Caco-2 (cell line): Measurements from ENCODE around the gene PAGE4. TPM values are rescaled to one million over a fixed set of nuclear protein-coding genes. Genes with fewer than 3 reads are reported as not detected.

ENCODE experiments used
- BruUV-seq: library from RNA; stranded (reverse); fragments of 400-500 nt; replicated peaks from 2 replicates; lab custom pipeline; 2021; lab: Mats Ljungman, UMichigan
- CTCF ChIA-PET: fragments of 300-600 bp; sonication (Branson Sonifier 250); formaldehyde crosslinking; loops from one replicate; lab custom pipeline; 2022; ENCODE audit warnings: antibody characterized with exemption; lab: Charles Lee
- POLR2A ChIA-PET: fragments of 300-600 bp; sonication (Branson Sonifier 250); formaldehyde crosslinking; loops from one replicate; lab custom pipeline; 2022; ENCODE audit warnings: antibody characterized with exemption; lab: Charles Lee
- DNase-seq, 2 experiments: peaks; one replicate each; pipeline versions ENCODE4 v3.0.0 to v3.0.0-alpha.2; 2020 to 2022
- H3K27me3 ChIP-seq: replicated peaks from 2 replicates; pipeline ENCODE4 v1.6.0; 2011; ENCODE audit warnings: low read length; ENCODE audit not compliant: control insufficient read depth, insufficient read depth
- H3K36me3 ChIP-seq: 2 replicates; pipeline ENCODE4 v1.5.1; 2011; ENCODE audit warnings: low read length; ENCODE audit not compliant: control insufficient read depth, insufficient read depth
- H3K4me1 ChIP-seq: fragments of 250-450 bp; sonication (Bioruptor Pico); 2 replicates; pipeline ENCODE4 v1.5.1; 2020; ENCODE audit warnings: mild to moderate bottlenecking
- H3K4me3 ChIP-seq: 2 replicates; pipeline ENCODE4 v1.5.1; 2011; ENCODE audit warnings: low read depth, mild to moderate bottlenecking, control low read depth, low read length
- H3K9me3 ChIP-seq: fragments of 250-450 bp; sonication (Bioruptor Pico); 2 replicates; pipeline ENCODE4 v1.5.1; 2020; ENCODE audit warnings: mild to moderate bottlenecking, moderate library complexity
- H3K27ac Mint-ChIP-seq: one replicate; pipeline ENCODE4 v1.8.0; 2022; ENCODE audit warnings: mixed read lengths; ENCODE audit not compliant: unreplicated experiment
- H3K27me3 Mint-ChIP-seq: one replicate; pipeline ENCODE4 v1.8.0; 2022; ENCODE audit warnings: mixed read lengths; ENCODE audit not compliant: insufficient read depth, unreplicated experiment
- H3K36me3 Mint-ChIP-seq: one replicate; pipeline ENCODE4 v1.8.0; 2022; ENCODE audit warnings: mild to moderate bottlenecking, mixed read lengths; ENCODE audit not compliant: insufficient read depth, unreplicated experiment
- H3K4me1 Mint-ChIP-seq: one replicate; pipeline ENCODE4 v1.8.0; 2022; ENCODE audit warnings: low read depth, mixed read lengths; ENCODE audit not compliant: unreplicated experiment
- H3K4me3 Mint-ChIP-seq: one replicate; pipeline ENCODE4 v1.8.0; 2022; ENCODE audit warnings: mild to moderate bottlenecking, moderate library complexity, mixed read lengths; ENCODE audit not compliant: unreplicated experiment
- H3K9me3 Mint-ChIP-seq: one replicate; pipeline ENCODE4 v1.8.0; 2022; ENCODE audit warnings: mixed read lengths; ENCODE audit not compliant: unreplicated experiment
- intact Hi-C: fragments of 100-400 bp; cut with micrococcal nuclease; formaldehyde crosslinking; loops from one replicate; pipeline ENCODE4 v1.10.0; 2022; ENCODE audit not compliant: unreplicated experiment
- total RNA-seq: library from RNA; stranded (reverse); gene quantifications from 2 replicates; pipeline ENCODE4 v1.2.3, GENCODE V29; 2022
- TF ChIP-seq, protein P1 (sequence below), 2 experiments: fragments of 200-600 bp in 1 of 2; IDR thresholded peaks; 1 replicate in 1 of 2; 2 replicates in 1 of 2; pipeline versions ENCODE4 v1.5.1 to v1.8.0; 2011 to 2022; ENCODE audit warnings: antibody characterized with exemption in 1 of 2, control low read depth in 1 of 2, inconsistent platforms in 1 of 2, low read depth in 1 of 2, low read length in 1 of 2, mild to moderate bottlenecking in 1 of 2, moderate library complexity in 1 of 2; ENCODE audit not compliant: insufficient read depth in 1 of 2, severe bottlenecking in 1 of 2, unreplicated experiment in 1 of 2

Gene PAGE4
- total RNA-seq, 1 experiment from 2014 or later: 31.2 TPM

DNA sequence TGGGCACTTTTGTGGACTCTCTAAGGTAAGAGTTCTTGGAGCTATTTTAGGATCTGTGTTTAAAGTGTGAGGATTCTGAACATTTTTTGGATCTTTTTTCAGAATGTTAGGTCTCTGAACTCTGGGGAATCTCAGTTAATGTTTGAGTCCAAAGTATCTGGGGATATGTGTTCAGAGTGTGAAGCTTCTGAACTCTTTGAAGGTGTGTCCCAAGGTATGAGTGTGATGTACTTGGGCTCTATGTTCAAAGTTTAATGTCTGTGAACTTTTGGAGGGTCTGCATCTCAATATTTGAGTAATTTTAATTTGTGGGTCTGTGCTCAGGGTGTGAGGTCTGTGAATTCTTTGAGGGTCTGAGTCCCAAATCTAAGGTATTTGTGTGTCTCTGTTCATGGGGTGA, 35.4 kb upstream of the PAGE4 start:
- intact Hi-C loops: no loop called here
- H3K4me3 ChIP-seq: no peak overlapping the region

DNA sequence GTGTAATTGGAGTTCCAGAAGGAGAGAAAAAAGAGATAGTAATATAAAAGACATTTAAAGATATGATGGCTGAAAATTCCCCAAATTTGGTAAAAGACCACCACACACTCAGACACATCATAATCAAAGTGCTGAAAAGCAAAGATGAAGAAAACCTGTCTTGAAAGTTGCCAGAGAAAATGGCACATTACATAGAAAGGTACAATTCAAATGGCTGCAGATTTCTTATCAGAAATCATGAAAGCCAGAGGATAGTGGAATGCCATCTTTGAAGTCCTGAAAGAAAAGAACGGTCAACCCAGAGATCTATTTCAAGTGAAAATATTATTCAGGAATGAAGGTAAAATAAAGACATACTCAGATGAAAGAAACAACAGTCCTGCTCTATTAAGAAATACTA, 29.3 kb upstream of the PAGE4 start:
- H3K4me3 Mint-ChIP-seq: no peak overlapping the region
- POLR2A ChIA-PET: no interaction called here
- H3K4me1 Mint-ChIP-seq: no peaks in the 10 kb centered on the region
- H3K36me3 Mint-ChIP-seq: no peaks in the 10 kb centered on the region
- Histone ChIP-seq H3K4me1 (no peaks in the 10 kb centered on the region), H3K4me3 (no peak overlapping the region), H3K36me3 (no peaks in the 10 kb centered on the region), H3K27me3 (no peaks in the 10 kb centered on the region), H3K9me3 (no peaks in the 10 kb centered on the region)
- BruUV-seq: no TSS peak
- H3K27ac Mint-ChIP-seq: no peak overlapping the region
- TF ChIP-seq, protein P1, sequence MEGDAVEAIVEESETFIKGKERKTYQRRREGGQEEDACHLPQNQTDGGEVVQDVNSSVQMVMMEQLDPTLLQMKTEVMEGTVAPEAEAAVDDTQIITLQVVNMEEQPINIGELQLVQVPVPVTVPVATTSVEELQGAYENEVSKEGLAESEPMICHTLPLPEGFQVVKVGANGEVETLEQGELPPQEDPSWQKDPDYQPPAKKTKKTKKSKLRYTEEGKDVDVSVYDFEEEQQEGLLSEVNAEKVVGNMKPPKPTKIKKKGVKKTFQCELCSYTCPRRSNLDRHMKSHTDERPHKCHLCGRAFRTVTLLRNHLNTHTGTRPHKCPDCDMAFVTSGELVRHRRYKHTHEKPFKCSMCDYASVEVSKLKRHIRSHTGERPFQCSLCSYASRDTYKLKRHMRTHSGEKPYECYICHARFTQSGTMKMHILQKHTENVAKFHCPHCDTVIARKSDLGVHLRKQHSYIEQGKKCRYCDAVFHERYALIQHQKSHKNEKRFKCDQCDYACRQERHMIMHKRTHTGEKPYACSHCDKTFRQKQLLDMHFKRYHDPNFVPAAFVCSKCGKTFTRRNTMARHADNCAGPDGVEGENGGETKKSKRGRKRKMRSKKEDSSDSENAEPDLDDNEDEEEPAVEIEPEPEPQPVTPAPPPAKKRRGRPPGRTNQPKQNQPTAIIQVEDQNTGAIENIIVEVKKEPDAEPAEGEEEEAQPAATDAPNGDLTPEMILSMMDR (IDR thresholded peaks at IDR 0.05; ENCODE audit: insufficient read depth in 1 of 2, low read depth in 1 of 2, low read length in 1 of 2, severe bottlenecking in 1 of 2, unreplicated experiment in 1 of 2): no peak
- H3K9me3 Mint-ChIP-seq: peaks cover 16% of the 10 kb centered on the region
- no peaks in the 10 kb centered on the region for H3K27me3 Mint-ChIP-seq
- DNase-seq: no peak
- CTCF ChIA-PET: no interaction called here
- intact Hi-C loops: no loop called here

More for the DNA sequence above, 35.4 kb upstream of the PAGE4 start:
- ChIA-PET POLR2A (no interaction called here), CTCF (no interaction called here)
- Histone ChIP-seq H3K9me3 (no peaks in the 10 kb centered on the region), H3K27me3 (no peaks in the 10 kb centered on the region), H3K4me1 (no peaks in the 10 kb centered on the region), H3K36me3 (no peaks in the 10 kb centered on the region)
- no peaks in the 10 kb centered on the region for H3K9me3 Mint-ChIP-seq
- TF ChIP-seq, protein P1 (IDR thresholded peaks at IDR 0.05; ENCODE audit: insufficient read depth in 1 of 2, low read depth in 1 of 2, low read length in 1 of 2, severe bottlenecking in 1 of 2, unreplicated experiment in 1 of 2): no peak
- H3K36me3 Mint-ChIP-seq: no peaks in the 10 kb centered on the region
- H3K4me1 Mint-ChIP-seq: no peaks in the 10 kb centered on the region
- DNase-seq: no peak
- BruUV-seq: no TSS peak
- H3K27ac Mint-ChIP-seq: no peak overlapping the region
- H3K4me3 Mint-ChIP-seq: no peak overlapping the region
- no peaks in the 10 kb centered on the region for H3K27me3 Mint-ChIP-seq

DNA sequence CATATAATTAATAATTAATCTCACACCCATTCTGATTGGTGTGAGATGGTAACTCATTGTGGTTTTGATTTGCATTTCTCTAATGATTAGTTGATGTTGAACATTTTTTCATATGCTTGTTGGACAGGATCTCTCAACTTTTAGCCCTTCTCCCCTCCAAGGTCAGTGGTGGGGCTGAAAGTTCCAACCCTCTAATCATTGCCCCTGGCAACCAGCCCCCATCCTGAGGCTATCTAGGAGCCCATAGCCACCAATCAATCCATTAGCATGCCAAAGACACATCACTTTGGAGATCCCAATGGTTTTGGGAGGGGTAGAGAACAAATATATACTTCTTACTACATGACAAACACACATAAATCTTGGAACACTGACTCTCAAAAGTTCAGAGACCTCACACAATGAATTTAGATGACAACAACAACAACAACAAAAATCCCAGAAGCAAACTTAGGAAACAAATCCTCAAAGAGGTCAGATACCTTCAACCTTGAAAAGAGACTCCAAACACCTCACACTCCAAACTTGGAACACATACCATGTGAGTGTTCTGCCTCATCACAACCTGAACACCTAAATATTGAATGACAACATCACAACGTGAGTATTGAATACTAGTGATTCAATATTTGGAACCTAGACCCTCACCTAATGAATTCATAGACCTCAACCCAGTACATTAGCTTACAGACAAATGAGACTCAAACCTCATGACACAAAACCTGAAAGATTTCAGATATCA, 19.0 kb upstream of the PAGE4 start:
- Histone ChIP-seq H3K36me3 (no peaks in the 10 kb centered on the region), H3K4me3 (no peak overlapping the region), H3K9me3 (peaks cover 4% of the 10 kb centered on the region; the same call in 1 of the 2 replicates), H3K4me1 (peaks cover 24% of the 10 kb centered on the region), H3K27me3 (no peaks in the 10 kb centered on the region)
- POLR2A ChIA-PET: no interaction called here
- TF ChIP-seq, protein P1 (IDR thresholded peaks at IDR 0.05; ENCODE audit: insufficient read depth in 1 of 2, low read depth in 1 of 2, low read length in 1 of 2, severe bottlenecking in 1 of 2, unreplicated experiment in 1 of 2): no peak
- peaks cover 14% of the 10 kb centered on the region for H3K9me3 Mint-ChIP-seq
- no peaks in the 10 kb centered on the region for H3K27me3 Mint-ChIP-seq
- H3K27ac Mint-ChIP-seq: peak overlapping the region; percentile 7
- BruUV-seq: no TSS peak
- CTCF ChIA-PET: no interaction called here
- no peaks in the 10 kb centered on the region for H3K4me1 Mint-ChIP-seq
- H3K4me3 Mint-ChIP-seq: no peak overlapping the region
- H3K36me3 Mint-ChIP-seq: peaks cover 31% of the 10 kb centered on the region
- intact Hi-C loops: no loop called here
- no peak for DNase-seq
